Measurements from ENCODE around the gene PRDM8.

Gene PRDM8

GRCh38 chr4:80202190-80202711 is 4.9 kb downstream of the PRDM8 start:
- peak; percentile 54 for DNase-seq

- no peak for DNase-seq
These were observed 5.6 kb downstream of the PRDM8 start for GRCh38 chr4:80202741-80203553.

DNA sequence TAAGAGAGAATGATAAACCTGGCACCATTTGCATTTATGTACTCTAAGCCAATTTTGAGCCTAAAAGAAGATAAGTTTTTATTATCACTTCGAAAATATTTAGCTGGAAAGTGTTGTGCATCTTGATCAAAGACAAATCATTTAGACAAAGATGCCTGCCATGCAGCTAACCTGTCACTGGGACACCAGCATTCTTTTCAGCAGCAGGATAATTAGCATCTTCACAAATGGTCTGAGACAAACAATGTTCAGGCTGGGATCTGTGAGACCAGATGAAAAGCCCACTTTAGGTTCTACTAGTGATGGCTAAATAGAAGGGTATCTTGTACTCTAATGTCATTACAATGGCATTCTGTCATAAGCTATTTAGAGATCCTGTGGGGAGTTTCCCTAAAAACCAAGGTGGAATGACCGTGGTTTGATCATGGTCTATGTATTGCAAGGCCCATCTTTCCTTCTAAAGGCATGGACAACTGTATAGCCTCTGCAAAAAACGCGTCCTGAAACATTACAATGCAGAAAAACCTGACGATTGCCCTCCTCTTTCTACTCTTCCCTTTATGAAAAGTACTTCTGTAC is 7.2 kb downstream of the PRDM8 start:
- no peak for DNase-seq

GRCh38 chr4:80206111-80206510 is 8.8 kb downstream of the PRDM8 start:
- DNase-seq = no peak

DNA sequence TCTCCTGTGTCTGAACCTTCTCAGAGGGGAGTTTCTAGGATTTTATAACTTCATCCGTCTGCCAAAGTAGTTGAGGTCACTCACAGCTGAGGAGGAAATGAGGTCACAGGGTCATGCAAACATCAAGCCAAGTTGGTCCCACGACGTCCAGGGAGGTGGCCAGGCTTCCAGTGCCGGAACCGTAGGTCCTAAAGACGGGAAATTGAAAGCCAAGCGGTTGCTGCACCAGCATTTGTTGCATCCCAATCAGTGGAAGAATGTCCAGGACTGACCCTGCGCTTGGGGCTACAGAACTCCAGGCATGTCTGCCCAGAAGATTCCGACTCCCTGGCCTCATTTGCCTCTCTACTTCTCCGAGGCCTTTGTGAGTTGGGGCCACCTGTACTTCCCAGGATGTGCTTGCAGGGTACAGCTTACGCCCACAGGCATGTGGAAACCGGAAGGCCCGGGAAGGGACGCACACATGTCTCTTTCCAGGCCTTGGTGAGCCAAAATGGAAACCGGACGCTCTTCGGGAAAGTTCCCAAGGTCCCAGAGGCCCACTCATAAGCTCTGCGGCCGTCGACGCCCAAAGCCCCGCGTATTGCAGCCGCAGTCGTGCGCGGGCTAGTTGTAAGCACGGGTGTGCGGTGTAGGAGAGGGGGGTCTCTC is 9.3 kb downstream of the PRDM8 start:
- no peak for DNase-seq

DNA sequence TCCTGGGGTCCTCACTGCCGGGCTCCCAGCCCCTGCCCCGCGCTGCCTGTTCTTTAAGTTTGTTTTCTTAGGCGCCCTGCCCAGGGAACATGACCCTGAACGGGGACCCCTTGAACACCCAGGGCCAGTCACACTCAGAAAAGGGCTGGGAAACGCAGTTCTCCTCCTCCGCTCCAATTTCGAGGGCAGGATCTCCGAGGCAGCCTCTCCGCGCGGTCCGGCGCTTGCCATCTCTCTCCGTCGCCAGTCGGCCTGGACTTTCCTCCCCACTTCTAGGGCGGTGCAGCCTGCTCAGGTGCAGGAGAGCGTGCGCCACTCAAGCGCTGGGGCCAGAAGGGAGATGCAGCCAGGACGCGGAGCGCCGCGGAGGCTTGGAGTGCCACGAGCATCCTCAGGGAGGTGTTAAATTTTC is 9.9 kb downstream of the PRDM8 start:
- no peak for DNase-seq

DNA sequence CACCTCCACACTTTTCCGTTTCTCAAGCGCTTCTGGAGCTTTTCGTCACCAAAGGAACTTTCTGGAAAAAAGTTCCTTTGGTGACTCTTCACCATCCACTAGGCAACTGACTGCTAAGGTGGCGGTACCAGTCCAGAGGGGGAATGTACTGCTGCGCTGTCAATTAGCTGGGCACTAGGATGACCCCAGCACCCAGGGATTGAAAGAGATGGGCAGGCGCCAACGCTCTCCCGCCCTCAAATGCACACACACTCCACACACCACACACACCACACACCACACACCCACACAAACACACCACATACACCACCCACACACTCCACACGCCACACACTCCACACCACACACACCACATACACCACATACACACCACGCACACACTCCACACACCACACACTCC is 10.4 kb downstream of the PRDM8 start:
- DNase-seq = no peak

GRCh38 chr4:80208610-80209339 is 11.5 kb downstream of the PRDM8 start:
- DNase-seq = no peak

- no peak for DNase-seq
These were observed 12.0 kb downstream of the PRDM8 start for GRCh38 chr4:80209340-80209701.

DNA sequence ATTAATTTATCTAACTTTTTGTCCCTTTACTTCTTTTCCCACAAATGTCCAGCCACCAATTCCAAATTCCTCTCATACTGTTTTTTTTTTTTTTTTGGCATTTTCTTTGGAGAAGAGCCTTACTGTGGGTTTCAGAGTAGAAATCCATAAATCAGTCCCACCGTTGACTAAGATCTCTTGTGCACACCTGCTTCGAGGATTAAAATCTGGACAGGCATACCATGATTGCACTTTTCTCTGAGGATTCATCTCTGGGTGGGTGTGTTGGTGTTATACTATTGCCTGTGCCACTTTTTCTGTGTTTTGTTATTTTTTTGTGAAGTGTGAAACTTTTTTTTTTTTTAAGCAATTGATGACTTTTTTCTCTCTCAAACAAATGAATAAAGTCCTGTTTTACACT is 13.2 kb downstream of the PRDM8 start:
- DNase-seq = no peak

- no peak for DNase-seq
These were observed 16.0 kb downstream of the PRDM8 start for GRCh38 chr4:80213117-80213815.

DNA sequence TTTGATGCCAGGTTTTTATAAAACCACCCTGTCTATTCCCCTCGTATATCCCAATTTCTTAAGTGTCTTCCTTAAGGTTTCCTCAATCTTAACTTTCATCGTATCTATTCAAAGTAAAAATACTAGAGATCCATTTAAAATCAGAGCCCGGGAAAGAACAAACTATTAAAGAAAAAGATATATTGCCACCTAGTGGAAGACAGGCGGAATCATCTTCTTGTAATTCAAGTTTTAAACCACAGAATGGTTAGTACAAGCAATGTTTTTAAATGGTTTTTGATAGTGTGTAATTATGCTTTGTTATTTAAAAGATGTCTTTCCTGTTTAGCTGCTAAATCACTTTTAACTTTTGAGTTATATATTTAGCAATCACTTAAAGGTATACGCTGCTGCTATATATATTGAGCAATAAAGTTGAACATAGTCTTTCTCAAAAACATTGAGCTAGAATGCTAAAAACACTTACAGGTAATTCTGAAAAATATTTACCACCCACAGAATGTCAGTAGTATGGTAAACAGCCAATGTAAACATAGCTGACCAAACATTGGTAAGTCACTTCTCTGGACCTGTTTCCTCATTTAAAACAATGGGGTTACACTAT is 18.2 kb downstream of the PRDM8 start:
- DNase-seq = no peak

DNA sequence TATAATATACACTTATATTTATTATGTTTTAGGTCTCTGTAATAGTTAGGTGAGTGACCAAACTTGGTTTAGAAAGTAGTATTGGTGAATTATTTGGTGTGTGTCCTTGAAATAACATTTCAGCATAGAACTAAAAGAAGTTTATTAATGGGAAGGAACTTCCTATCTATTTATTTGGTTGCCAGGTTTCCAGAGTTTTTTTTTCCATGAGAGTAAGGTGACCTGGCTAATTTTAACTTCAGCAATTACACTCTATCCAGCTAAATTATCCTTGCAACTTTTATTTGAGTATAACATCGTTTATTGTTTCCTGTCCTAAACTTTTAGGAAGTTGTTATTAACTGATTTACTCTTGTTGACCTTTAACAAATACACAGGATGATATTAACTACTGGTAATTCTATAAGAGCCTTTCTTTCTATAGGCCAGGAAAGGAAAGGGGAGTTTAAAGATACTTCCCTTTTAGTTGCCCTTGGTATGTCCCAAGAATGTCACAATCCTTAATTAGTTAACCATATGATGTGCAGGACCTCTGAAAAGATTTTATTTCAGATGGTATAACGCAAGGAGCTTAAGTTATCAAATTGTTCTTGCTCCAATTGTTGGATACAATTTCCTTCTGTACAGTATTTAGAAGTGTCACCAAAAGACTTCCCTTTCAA is 18.9 kb downstream of the PRDM8 start:
- no peak for DNase-seq

- no peak for DNase-seq
These were observed 22.2 kb downstream of the PRDM8 start for GRCh38 chr4:80219301-80220025.

- DNase-seq = no peak
These were observed 23.4 kb downstream of the PRDM8 start for GRCh38 chr4:80220711-80221110.

DNA sequence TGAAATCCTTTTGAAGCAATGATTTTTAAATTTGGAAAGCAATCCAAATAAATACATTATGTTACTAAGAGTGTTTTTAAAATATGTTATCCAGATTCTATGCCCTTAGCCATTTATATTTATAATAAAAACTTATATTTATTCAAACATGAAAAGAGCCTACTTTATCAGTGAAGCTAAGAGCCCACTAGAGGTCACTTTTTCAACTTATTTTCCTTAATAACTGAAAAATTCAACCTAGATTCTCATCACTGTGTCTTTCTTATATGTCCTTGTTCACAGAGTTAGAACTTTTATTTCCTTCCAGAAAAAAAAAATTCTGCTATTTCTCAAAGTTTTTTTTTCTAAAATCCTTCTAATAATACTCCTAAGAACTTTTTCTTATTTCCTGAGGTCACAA is 23.9 kb downstream of the PRDM8 start:
- DNase-seq = peak; percentile 31

- DNase-seq = no peak
These were observed 28.3 kb downstream of the PRDM8 start for GRCh38 chr4:80225595-80225994.

DNA sequence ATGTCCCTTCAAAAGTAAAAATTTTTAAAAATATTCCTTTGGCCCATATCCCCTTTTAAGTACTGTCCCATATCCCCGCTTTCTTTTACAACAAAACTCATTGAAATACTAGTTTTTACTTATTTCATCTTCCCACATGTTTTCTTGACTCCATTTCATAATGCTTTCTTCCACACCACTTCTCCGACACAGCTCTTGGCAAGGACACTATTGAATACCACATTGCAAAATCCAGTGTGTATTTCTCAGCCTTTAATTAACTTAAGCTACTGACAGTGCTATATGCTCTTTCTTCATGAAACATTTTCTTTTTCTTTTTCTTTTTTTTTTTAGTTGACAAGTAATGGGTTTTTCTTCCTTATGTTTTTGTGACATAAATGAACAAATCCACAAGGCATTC is 28.8 kb downstream of the PRDM8 start:
- DNase-seq = no peak

- DNase-seq = no peak
These were observed 31.2 kb downstream of the PRDM8 start for GRCh38 chr4:80228460-80228859.

DNA sequence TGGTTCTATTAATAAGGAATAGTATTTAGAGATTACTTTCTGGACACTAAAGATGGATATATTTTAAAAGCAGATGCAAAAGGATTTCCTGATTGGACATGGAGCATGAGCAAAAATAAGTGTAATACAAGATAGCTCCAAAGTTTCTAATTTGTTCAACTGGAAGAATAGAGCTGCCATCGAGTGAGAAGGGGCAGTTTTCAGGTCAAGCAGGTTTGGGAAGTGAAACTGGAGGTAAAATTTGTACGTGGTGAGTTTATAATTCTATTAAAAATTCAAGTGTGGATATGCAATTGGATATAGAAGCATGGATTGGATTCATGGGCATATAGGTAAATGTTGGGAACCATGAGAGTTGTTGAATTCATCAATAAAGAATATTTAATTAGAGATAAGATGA is 31.8 kb downstream of the PRDM8 start:
- no peak for DNase-seq

DNA sequence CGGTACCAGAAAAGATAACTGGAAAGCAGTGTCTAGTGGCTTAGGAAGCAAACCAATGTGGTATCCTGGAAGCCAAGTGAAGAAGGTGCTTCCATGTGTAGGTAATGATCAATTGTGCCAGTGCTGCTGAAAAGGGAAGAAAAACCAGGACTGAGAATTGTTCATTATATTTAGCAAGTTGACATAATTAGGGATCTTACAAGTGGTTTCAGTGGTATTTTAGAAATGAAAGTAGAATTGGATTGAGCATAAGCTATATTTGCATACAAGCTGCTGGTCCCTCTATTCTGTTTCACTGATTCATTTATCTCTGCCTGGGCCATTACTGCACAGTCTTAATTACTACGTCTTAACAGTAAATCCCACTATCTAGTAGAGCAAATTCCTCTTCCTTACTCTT is 32.3 kb downstream of the PRDM8 start:
- no peak for DNase-seq
